Natural killer cell (primary cell): ENCODE data around the gene ATP1A3. TPM values are rescaled to one million over a fixed set of nuclear protein-coding genes. Genes with fewer than 3 reads are reported as not detected.

Experiments
- ATAC-seq, 3 donors: fragments of 150-1000 bp in 2 of 3; fragments of 200-7000 bp in 1 of 3; cut with Tn5 transposase; 1 replicate in 1 of 3; 2 replicates in 2 of 3; pipeline ENCODE4 v1.10.0; 2021; ENCODE audit warnings: mild to moderate bottlenecking in 2 of 3, moderate library complexity in 2 of 3
- DNase-seq, 2 donors: peaks; one replicate each; pipeline versions ENCODE4 v3.0.0 to v3.0.0-alpha.2; 2013 to 2021; ENCODE audit warnings: mixed read lengths in 1 of 2
- H3K27ac ChIP-seq: one replicate; pipeline ENCODE4 v1.5.1; 2013; ENCODE audit warnings: mild to moderate bottlenecking, low read length
- H3K27me3 ChIP-seq: one replicate; pipeline ENCODE4 v1.6.1; 2013; ENCODE audit warnings: low read length; ENCODE audit not compliant: control insufficient read depth, insufficient read depth
- H3K36me3 ChIP-seq: one replicate; pipeline ENCODE4 v1.6.1; 2013; ENCODE audit warnings: low read length; ENCODE audit not compliant: control insufficient read depth, insufficient read depth
- H3K4me1 ChIP-seq: one replicate; pipeline ENCODE4 v1.6.1; 2013; ENCODE audit warnings: low read length; ENCODE audit not compliant: control insufficient read depth, insufficient read depth
- H3K4me3 ChIP-seq: one replicate; pipeline ENCODE4 v1.5.1; 2013; ENCODE audit warnings: low read length
- H3K9me3 ChIP-seq: one replicate; pipeline ENCODE4 v1.6.1; 2013; ENCODE audit warnings: low read length; ENCODE audit not compliant: control insufficient read depth, insufficient read depth
- H3K27ac Mint-ChIP-seq, 2 donors: one replicate each; pipeline ENCODE4 v1.8.0; 2022; ENCODE audit warnings: mild to moderate bottlenecking in 2 of 2, mixed read lengths in 2 of 2, moderate library complexity in 1 of 2
- H3K27me3 Mint-ChIP-seq, 2 donors: one replicate each; pipeline ENCODE4 v1.8.0; 2022; ENCODE audit warnings: low read depth in 2 of 2, mixed read lengths in 2 of 2
- H3K36me3 Mint-ChIP-seq: one replicate; pipeline ENCODE4 v1.8.0; 2022; ENCODE audit warnings: mixed read lengths
- H3K4me1 Mint-ChIP-seq, 2 donors: one replicate each; pipeline ENCODE4 v1.8.0; 2022; ENCODE audit warnings: mixed read lengths in 2 of 2
- H3K4me3 Mint-ChIP-seq: one replicate; pipeline ENCODE4 v1.8.0; 2022; ENCODE audit warnings: mild to moderate bottlenecking, moderate library complexity, mixed read lengths
- H3K9me3 Mint-ChIP-seq, 2 donors: one replicate each; pipeline ENCODE4 v1.8.0; 2022; ENCODE audit warnings: mixed read lengths in 2 of 2
- WGBS: methylation state at CpG from one replicate; pipeline ENCODE4 v1.1.7; 2013; ENCODE audit warnings: missing lambda C conversion rate; ENCODE audit not compliant: insufficient coverage; 5-methylcytosine and 5-hydroxymethylcytosine counted together
- intact Hi-C: fragments of 100-400 bp; cut with micrococcal nuclease; formaldehyde crosslinking; loops from one replicate; pipeline ENCODE4 v1.14.2; 2022
- total RNA-seq, 4 donors: library from RNA; stranded (reverse); fragments of 120-200 nt in 1 of 4; gene quantifications; one replicate each; pipeline versions ENCODE4 v1.2.3 to v1.2.4, GENCODE V29; 2013 to 2022
- TF ChIP-seq, protein P1 (sequence below): fragments of 200-600 bp; IDR thresholded peaks from one replicate; pipeline ENCODE4 v1.8.0; 2022; ENCODE audit warnings: antibody characterized with exemption

Gene ATP1A3
- total RNA-seq, 3 donors from 2014 or later (not counting 1 experiment from before 2014, with no cell fraction given), result 13.5 to 18.2 (median 14.0) TPM

DNA sequence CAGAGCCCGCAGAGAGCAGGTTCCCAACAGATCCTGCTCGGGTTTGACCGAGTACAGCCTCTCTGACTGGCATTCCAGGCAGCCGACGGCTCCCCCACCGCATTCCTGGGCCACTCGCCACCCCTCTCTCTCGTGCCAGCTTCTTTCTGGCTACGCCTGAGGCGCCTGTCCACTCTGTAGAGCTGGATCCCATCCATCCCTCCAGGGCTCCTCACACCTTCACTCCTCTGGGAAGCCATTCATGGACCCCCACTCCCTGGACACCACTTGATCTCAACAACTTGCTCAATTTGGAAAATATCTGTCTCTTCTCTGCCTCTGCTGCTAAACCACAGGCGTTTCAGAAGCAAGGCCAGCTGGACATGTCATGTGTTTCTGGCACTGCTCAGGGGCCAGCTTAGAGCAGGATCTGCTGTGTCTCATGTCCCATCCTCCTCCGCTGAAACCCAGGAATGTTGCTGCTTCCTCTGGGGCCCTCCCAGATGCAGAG lies 30.6 kb upstream of the ATP1A3 start:
- no peaks in the 10 kb centered on the region for H3K36me3 ChIP-seq
- H3K4me3 ChIP-seq, result no peak overlapping the region
- no peaks in the 10 kb centered on the region for H3K9me3 ChIP-seq
- no peaks in the 10 kb centered on the region for H3K27me3 ChIP-seq
- H3K4me3 Mint-ChIP-seq, result no peak overlapping the region
- 88% methylated on average over 12 of the region's 12 CpGs for WGBS
- no peak overlapping the region for H3K27ac Mint-ChIP-seq
- no peaks in the 10 kb centered on the region for H3K36me3 Mint-ChIP-seq
- no peaks in the 10 kb centered on the region for H3K4me1 Mint-ChIP-seq
- no peak for DNase-seq
- no peaks in the 10 kb centered on the region for H3K4me1 ChIP-seq
- H3K27ac ChIP-seq, result no peak overlapping the region
- no peaks in the 10 kb centered on the region for H3K9me3 Mint-ChIP-seq
- no peak for ATAC-seq
- intact Hi-C loops, result no loop called here
- peaks cover 6 to 18% of the 10 kb centered on the region in 2 donors for H3K27me3 Mint-ChIP-seq
- TF ChIP-seq, protein P1, sequence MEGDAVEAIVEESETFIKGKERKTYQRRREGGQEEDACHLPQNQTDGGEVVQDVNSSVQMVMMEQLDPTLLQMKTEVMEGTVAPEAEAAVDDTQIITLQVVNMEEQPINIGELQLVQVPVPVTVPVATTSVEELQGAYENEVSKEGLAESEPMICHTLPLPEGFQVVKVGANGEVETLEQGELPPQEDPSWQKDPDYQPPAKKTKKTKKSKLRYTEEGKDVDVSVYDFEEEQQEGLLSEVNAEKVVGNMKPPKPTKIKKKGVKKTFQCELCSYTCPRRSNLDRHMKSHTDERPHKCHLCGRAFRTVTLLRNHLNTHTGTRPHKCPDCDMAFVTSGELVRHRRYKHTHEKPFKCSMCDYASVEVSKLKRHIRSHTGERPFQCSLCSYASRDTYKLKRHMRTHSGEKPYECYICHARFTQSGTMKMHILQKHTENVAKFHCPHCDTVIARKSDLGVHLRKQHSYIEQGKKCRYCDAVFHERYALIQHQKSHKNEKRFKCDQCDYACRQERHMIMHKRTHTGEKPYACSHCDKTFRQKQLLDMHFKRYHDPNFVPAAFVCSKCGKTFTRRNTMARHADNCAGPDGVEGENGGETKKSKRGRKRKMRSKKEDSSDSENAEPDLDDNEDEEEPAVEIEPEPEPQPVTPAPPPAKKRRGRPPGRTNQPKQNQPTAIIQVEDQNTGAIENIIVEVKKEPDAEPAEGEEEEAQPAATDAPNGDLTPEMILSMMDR, result no peak

DNA sequence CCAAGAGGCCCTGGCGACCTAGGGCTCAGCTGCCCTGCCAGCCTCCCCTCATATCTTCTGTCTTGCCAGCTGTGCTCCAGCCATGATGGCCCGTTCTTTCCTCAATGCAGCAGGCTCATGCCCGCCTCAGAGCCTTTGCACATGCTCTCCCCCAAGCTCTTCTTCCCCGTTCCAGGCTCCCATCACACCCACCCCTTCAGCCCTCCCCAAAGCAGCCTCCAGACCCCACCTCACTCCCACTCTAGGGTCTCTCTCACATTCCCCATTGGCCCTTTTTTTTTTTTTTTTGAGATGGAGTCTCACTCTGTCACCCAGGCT lies 29.9 kb upstream of the ATP1A3 start:
- ATAC-seq (no peak), DNase-seq (no peak)
- Histone ChIP-seq H3K4me3 (no peak overlapping the region), H3K27me3 (no peaks in the 10 kb centered on the region), H3K27ac (no peak overlapping the region), H3K9me3 (no peaks in the 10 kb centered on the region), H3K4me1 (no peaks in the 10 kb centered on the region), H3K36me3 (no peaks in the 10 kb centered on the region)
- Mint-ChIP-seq H3K36me3 (no peaks in the 10 kb centered on the region), H3K27me3 (peaks cover 6 to 18% of the 10 kb centered on the region in 2 donors), H3K9me3 (no peaks in the 10 kb centered on the region), H3K4me1 (no peaks in the 10 kb centered on the region), H3K4me3 (no peak overlapping the region), H3K27ac (no peak overlapping the region)
- WGBS, result 92% methylated on average over 4 of the region's 4 CpGs
- TF ChIP-seq, protein P1, result no peak
- intact Hi-C loops, result no loop called here

DNA sequence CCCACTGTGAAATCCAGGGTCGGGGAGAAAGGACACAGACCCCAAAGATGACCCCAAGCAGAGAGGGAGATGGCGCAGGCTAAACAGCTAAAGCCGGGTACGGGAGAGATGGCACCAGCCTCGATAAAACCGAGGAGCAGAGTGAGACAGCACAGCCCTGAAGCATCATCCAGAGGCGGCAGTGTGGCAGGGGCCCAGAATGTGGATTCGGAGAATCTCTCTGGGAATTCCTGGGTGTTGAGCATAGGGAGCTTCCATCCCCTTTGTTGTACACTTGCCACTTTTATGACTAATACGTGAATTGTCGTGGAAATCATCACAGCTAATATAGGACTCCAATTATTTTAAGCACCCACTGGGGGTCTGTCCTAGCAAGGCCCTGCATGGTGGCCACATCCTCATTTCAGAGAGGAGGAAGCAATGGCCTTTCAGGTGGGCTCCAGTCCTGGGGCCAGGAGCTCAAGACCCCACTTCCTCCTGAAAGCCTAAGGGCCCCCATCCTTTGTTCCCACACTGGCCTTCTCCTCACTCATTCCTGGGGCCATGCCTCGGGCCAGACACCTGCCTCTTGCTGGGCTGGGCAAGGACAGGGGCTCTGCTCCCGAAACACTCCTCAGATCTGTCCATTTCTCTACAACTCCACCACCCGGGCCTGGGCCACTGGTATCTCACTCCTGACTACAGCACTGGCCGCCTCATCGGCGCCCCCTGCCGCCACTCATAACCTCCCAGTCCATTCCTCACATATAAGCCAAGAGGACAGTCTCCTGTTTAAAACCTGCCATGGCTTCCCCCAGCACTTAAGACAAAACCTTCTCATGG lies 29.3 kb upstream of the ATP1A3 start:
- no peak for ATAC-seq
- Mint-ChIP-seq H3K4me3 (no peak overlapping the region), H3K36me3 (no peaks in the 10 kb centered on the region), H3K27me3 (peaks cover 2 to 18% of the 10 kb centered on the region in 2 donors), H3K27ac (no peak overlapping the region), H3K9me3 (no peaks in the 10 kb centered on the region), H3K4me1 (no peaks in the 10 kb centered on the region)
- WGBS, result 87% methylated on average over 17 of the region's 17 CpGs
- TF ChIP-seq, protein P1, result no peak
- Histone ChIP-seq H3K27ac (no peak overlapping the region), H3K4me1 (no peaks in the 10 kb centered on the region), H3K27me3 (no peaks in the 10 kb centered on the region), H3K36me3 (no peaks in the 10 kb centered on the region), H3K9me3 (no peaks in the 10 kb centered on the region), H3K4me3 (no peak overlapping the region)
- intact Hi-C loops, result no loop called here
- DNase-seq, result peak in 1 of 2 donors; percentile 21
